ENCODE measurements around the gene PRKAA1. TPM values are rescaled to one million over a fixed set of nuclear protein-coding genes. Genes with fewer than 3 reads are reported as not detected.

PRKAA1 gene
- total and polyA plus RNA-seq, 2 of the 13 experiments (the other 11 are each of a cell fraction or from before 2014, with no cell fraction given), result 36.6 to 58.0 TPM

- TF ChIP-seq, protein P1, sequence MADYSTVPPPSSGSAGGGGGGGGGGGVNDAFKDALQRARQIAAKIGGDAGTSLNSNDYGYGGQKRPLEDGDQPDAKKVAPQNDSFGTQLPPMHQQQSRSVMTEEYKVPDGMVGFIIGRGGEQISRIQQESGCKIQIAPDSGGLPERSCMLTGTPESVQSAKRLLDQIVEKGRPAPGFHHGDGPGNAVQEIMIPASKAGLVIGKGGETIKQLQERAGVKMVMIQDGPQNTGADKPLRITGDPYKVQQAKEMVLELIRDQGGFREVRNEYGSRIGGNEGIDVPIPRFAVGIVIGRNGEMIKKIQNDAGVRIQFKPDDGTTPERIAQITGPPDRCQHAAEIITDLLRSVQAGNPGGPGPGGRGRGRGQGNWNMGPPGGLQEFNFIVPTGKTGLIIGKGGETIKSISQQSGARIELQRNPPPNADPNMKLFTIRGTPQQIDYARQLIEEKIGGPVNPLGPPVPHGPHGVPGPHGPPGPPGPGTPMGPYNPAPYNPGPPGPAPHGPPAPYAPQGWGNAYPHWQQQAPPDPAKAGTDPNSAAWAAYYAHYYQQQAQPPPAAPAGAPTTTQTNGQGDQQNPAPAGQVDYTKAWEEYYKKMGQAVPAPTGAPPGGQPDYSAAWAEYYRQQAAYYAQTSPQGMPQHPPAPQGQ (CRISPR knock-in tag; IDR thresholded peaks at IDR 0.05; ENCODE audit: borderline replicate concordance), result no peak
- TF ChIP-seq, protein P2, sequence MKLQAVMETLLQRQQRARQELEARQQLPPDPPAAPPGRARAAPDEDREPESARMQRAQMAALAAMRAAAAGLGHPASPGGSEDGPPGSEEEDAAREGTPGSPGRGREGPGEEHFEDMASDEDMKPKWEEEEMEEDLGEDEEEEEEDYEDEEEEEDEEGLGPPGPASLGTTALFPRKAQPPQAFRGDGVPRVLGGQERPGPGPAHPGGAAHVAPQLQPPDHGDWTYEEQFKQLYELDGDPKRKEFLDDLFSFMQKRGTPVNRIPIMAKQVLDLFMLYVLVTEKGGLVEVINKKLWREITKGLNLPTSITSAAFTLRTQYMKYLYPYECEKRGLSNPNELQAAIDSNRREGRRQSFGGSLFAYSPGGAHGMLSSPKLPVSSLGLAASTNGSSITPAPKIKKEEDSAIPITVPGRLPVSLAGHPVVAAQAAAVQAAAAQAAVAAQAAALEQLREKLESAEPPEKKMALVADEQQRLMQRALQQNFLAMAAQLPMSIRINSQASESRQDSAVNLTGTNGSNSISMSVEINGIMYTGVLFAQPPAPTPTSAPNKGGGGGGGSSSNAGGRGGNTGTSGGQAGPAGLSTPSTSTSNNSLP (IDR thresholded peaks at IDR 0.05; ENCODE audit: low read depth, low read length), result no peak
- TF ChIP-seq ZNF891 (CRISPR knock-in tag; IDR thresholded peaks at IDR 0.05), result no peak
- no peak for TF ChIP-seq PPARG (CRISPR knock-in tag; conservative IDR thresholded peaks at IDR 0.05)
- TF ChIP-seq ZNF503 (CRISPR knock-in tag; IDR thresholded peaks at IDR 0.05), result no peak; the same call in 1 of the 2 replicates
- no peak for TF ChIP-seq SMAD3 (CRISPR knock-in tag; IDR thresholded peaks at IDR 0.05)
- TF ChIP-seq KDM2A (CRISPR knock-in tag; IDR thresholded peaks at IDR 0.05; ENCODE audit: borderline replicate concordance, low read depth), result peak; percentile 57; the same call in 1 of the 2 replicates
- no peak for TF ChIP-seq TBL1XR1 (IDR thresholded peaks at IDR 0.05; ENCODE audit: borderline replicate concordance, low read length, partially characterized antibody)
- TF ChIP-seq PLSCR1 (CRISPR knock-in tag; IDR thresholded peaks at IDR 0.05; ENCODE audit: borderline replicate concordance), result no peak
- peak; percentile 65 for TF ChIP-seq SAP130 (CRISPR knock-in tag; IDR thresholded peaks at IDR 0.05; ENCODE audit: low read depth)
- TF ChIP-seq ATF7 (IDR thresholded peaks at IDR 0.05), result no peak
- TF ChIP-seq ATF7 (CRISPR knock-in tag; IDR thresholded peaks at IDR 0.05), result no peak
- TF ChIP-seq YEATS2 (CRISPR knock-in tag; IDR thresholded peaks at IDR 0.05; ENCODE audit: borderline replicate concordance), result peak; percentile 18
- no peak for TF ChIP-seq IKZF1 (IDR thresholded peaks at IDR 0.05)
- peak; percentile 80 to 86 for TF ChIP-seq POLR2A (IDR thresholded peaks at IDR 0.05; ENCODE audit: insufficient read depth in 1 of 2, low read depth in 2 of 2, low read length in 2 of 2)
- 0 out of 2 replicates have a peak, but pooled peaks have one; percentile 58 for TF ChIP-seq ZFP90 (CRISPR knock-in tag; IDR thresholded peaks at IDR 0.05; ENCODE audit: borderline replicate concordance)
- TF ChIP-seq MBD4 (IDR thresholded peaks at IDR 0.05; ENCODE audit: borderline replicate concordance, low read length), result no peak
- TF ChIP-seq IRX3 (CRISPR knock-in tag; IDR thresholded peaks at IDR 0.05; ENCODE audit: borderline replicate concordance, low read depth), result no peak
- no peak for TF ChIP-seq ZHX1 (CRISPR knock-in tag; IDR thresholded peaks at IDR 0.05; ENCODE audit: low read depth)
Measured at GRCh38 chr5:40798012-40798800, at the start of gene PRKAA1 (continued).

Measured in HepG2 (cell line).